Mesendoderm (in vitro differentiated cells): ENCODE results near the gene MT4.
A peak's percentile ranks its signal among the peaks of the same experiment; 100 is the strongest.
"Not testable (repeated sequence)": the region's sequence is repeated elsewhere in the genome, so short reads cannot be mapped to it uniquely, and the experiment has no call there.

ENCODE experiments used
- DNase-seq: peaks from one replicate; pipeline ENCODE4 v3.0.0; 2013
- H2AK5ac ChIP-seq: 2 replicates; pipeline ENCODE4 v1.6.1; 2013; ENCODE audit warnings: low read length, inconsistent platforms
- H2BK120ac ChIP-seq: 2 replicates; pipeline ENCODE4 v1.6.1; 2013; ENCODE audit warnings: low read depth, mild to moderate bottlenecking, low read length, moderate library complexity, mixed read lengths
- H2BK15ac ChIP-seq: replicated peaks from 2 replicates; pipeline ENCODE4 v1.6.1; 2013; ENCODE audit warnings: low read depth, mild to moderate bottlenecking, moderate library complexity
- H2BK5ac ChIP-seq: 2 replicates; pipeline ENCODE4 v1.6.1; 2013; ENCODE audit warnings: low read length, inconsistent platforms
- H3K18ac ChIP-seq: 2 replicates; pipeline ENCODE4 v1.6.1; 2013; ENCODE audit warnings: mild to moderate bottlenecking, low read length, mixed read lengths
- H3K23ac ChIP-seq: one replicate; pipeline ENCODE4 v1.6.1; 2013; ENCODE audit warnings: low read length
- H3K27ac ChIP-seq: 2 replicates; pipeline ENCODE4 v1.5.1; 2013; ENCODE audit warnings: low read depth, mild to moderate bottlenecking, inconsistent platforms, low read length, moderate library complexity
- H3K27me3 ChIP-seq: 2 replicates; pipeline ENCODE4 v1.6.1; 2013; ENCODE audit warnings: low read length, control low read depth, mild to moderate bottlenecking, inconsistent platforms; ENCODE audit not compliant: insufficient read depth, poor library complexity
- H3K36me3 ChIP-seq: 2 replicates; pipeline ENCODE4 v1.6.1; 2013; ENCODE audit warnings: low read length, inconsistent platforms; ENCODE audit not compliant: control insufficient read depth, insufficient read depth
- H3K4ac ChIP-seq: one replicate; pipeline ENCODE4 v1.6.1; 2013; ENCODE audit warnings: low read depth, mild to moderate bottlenecking, low read length, moderate library complexity
- H3K4me1 ChIP-seq: 2 replicates; pipeline ENCODE4 v1.6.1; 2013; ENCODE audit warnings: low read depth, low read length, inconsistent platforms; ENCODE audit not compliant: control insufficient read depth
- H3K4me2 ChIP-seq: 2 replicates; pipeline ENCODE4 v1.6.1; 2013; ENCODE audit warnings: low read length
- H3K4me3 ChIP-seq: 2 replicates; pipeline ENCODE4 v1.5.1; 2013; ENCODE audit warnings: mild to moderate bottlenecking, low read length
- H3K56ac ChIP-seq: one replicate; pipeline ENCODE4 v1.6.1; 2013; ENCODE audit warnings: low read length
- H3K79me1 ChIP-seq: 2 replicates; pipeline ENCODE4 v1.6.1; 2013; ENCODE audit warnings: low read length, inconsistent platforms
- H3K79me2 ChIP-seq: 2 replicates; pipeline ENCODE4 v1.6.1; 2013; ENCODE audit warnings: mild to moderate bottlenecking, low read length; ENCODE audit not compliant: control insufficient read depth, insufficient read depth
- H3K9ac ChIP-seq: 2 replicates; pipeline ENCODE4 v1.6.1; 2013; ENCODE audit warnings: low read length, inconsistent platforms
- H4K5ac ChIP-seq: one replicate; pipeline ENCODE4 v1.6.1; 2013; ENCODE audit warnings: low read length
- H4K8ac ChIP-seq: one replicate; pipeline ENCODE4 v1.6.1; 2013; ENCODE audit warnings: low read depth, mild to moderate bottlenecking, control low read depth, low read length, moderate library complexity
- WGBS: extraction: QIAGEN DNeasy Blood & Tissue Kit; methylation state at CpG from one replicate; pipeline ENCODE4 v1.1.7; 2013; ENCODE audit warnings: low lambda C conversion rate, missing lambda C conversion rate; ENCODE audit not compliant: insufficient coverage; ENCODE audit errors: extremely low coverage; 5-methylcytosine and 5-hydroxymethylcytosine counted together

The MT4 gene

GRCh38 chr16:56577300-56577625, 12.4 kb downstream of the MT4 start:
- Histone ChIP-seq H3K4ac (no peak overlapping the region), H3K4me1 (no peaks in the 10 kb centered on the region), H3K79me1 (no peaks in the 10 kb centered on the region), H4K5ac (no peak overlapping the region), H2BK120ac (no peak overlapping the region), H3K79me2 (no peaks in the 10 kb centered on the region), H3K9ac (no peak overlapping the region), H2BK15ac (no peak overlapping the region), H3K23ac (no peak overlapping the region), H2BK5ac (no peak overlapping the region), H2AK5ac (no peak overlapping the region), H4K8ac (peak overlapping the region; percentile 28), H3K4me2 (no peak overlapping the region), H3K18ac (no peak overlapping the region), H3K56ac (no peak overlapping the region), H3K4me3 (no peak overlapping the region), H3K27me3 (no peaks in the 10 kb centered on the region), H3K36me3 (no peaks in the 10 kb centered on the region), H3K27ac (no peak overlapping the region)
- no peak for DNase-seq
- WGBS, result no CpG with 5 or more reads among the region's 4 CpGs

- no peak overlapping the region for H3K56ac ChIP-seq
- H3K18ac ChIP-seq, result no peak overlapping the region
- H3K27me3 ChIP-seq, result no peaks in the 10 kb centered on the region
- H3K27ac ChIP-seq, result no peak overlapping the region
- H4K8ac ChIP-seq, result no peak overlapping the region
- H3K9ac ChIP-seq, result no peak overlapping the region
- H2AK5ac ChIP-seq, result no peak overlapping the region
- no peak overlapping the region for H3K4me3 ChIP-seq
- H3K36me3 ChIP-seq, result no peaks in the 10 kb centered on the region
- no peak overlapping the region for H2BK15ac ChIP-seq
- H3K4ac ChIP-seq, result no peak overlapping the region
- no peaks in the 10 kb centered on the region for H3K79me2 ChIP-seq
- H3K4me1 ChIP-seq, result no peaks in the 10 kb centered on the region
- H4K5ac ChIP-seq, result no peak overlapping the region
- H3K4me2 ChIP-seq, result no peak overlapping the region
- DNase-seq, result peak; percentile 68
- H3K79me1 ChIP-seq, result no peaks in the 10 kb centered on the region
- no peak overlapping the region for H2BK5ac ChIP-seq
- WGBS, result no CpG with 5 or more reads among the region's 6 CpGs
- H3K23ac ChIP-seq, result no peak overlapping the region
- H2BK120ac ChIP-seq, result no peak overlapping the region
Observed at GRCh38 chr16:56580391-56581048, 15.6 kb downstream of the MT4 start.

DNA sequence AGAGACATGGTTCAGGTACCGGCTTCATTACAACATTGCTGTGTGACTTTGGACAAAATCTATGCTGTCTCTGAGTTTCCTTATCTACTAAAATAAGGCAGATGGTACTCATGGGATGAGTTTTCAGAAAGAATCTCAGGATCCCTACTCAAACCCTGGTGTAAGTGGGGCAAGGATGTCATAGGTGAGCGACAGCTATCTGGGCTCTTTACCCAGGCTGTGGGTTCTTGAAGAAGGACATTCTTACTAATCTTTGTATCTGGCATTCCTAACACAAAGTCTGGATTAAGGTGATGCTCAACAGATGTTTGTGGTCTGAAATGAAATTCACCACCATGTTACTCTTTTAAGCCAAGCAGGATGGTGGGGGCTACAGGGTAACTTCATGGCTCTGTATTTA, 18.0 kb downstream of the MT4 start:
- H3K9ac ChIP-seq, H2BK5ac ChIP-seq, H3K4me2 ChIP-seq, H3K27me3 ChIP-seq, H4K5ac ChIP-seq, H3K79me1 ChIP-seq, H3K27ac ChIP-seq, H2BK120ac ChIP-seq, H3K36me3 ChIP-seq, H4K8ac ChIP-seq, H3K4ac ChIP-seq, H3K4me3 ChIP-seq, DNase-seq, H3K23ac ChIP-seq, H3K79me2 ChIP-seq, H2AK5ac ChIP-seq, H3K56ac ChIP-seq, H3K18ac ChIP-seq, H3K4me1 ChIP-seq, H2BK15ac ChIP-seq: not testable (repeated sequence)
- no CpG with 5 or more reads among the region's 2 CpGs for WGBS

DNA sequence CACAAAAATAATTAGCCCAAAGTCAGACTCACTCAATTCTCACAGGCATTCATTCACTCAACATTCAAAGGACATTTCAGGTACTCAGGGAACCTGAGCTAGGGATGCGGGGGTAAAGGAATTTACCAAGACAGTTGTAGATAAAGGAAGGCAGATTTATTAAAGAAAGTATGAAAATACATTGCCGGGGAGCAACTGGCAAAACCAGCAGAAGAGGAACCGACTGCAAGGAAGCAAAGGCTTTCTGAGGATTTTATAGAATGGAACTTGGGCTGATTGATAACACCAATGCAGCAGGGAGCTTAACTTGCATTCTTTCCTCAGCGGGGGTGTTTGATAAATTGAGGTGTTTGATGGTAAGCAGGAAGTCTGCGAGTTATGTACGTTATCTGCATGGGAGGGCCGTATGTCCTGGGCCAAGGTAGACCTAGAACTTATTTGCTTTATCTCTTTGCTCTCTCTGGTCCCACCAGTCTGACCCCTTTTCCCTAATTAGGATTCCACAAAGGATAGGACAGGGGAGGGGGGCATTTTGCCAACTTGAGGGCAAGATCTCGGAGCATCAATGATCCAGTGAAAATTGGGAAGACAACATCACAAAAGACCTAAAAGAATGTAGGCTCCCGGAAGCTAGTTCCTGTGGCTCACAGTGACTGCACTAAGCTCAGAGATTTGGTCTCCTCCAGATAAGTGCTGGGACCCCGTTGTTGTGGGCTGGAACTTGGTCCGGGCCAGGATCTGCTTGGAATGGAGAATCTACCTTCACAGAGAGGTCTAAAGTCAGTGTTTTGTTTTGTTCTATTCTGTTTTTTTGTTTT, 18.7 kb downstream of the MT4 start:
- no peak overlapping the region for H3K9ac ChIP-seq
- H2BK5ac ChIP-seq, result no peak overlapping the region
- H3K18ac ChIP-seq, result peak overlapping the region; percentile 14
- H3K36me3 ChIP-seq, result no peaks in the 10 kb centered on the region
- H2AK5ac ChIP-seq, result no peak overlapping the region
- no peak overlapping the region for H4K5ac ChIP-seq
- no peak overlapping the region for H4K8ac ChIP-seq
- no peak overlapping the region for H3K23ac ChIP-seq
- no peaks in the 10 kb centered on the region for H3K79me1 ChIP-seq
- no peak overlapping the region for H3K56ac ChIP-seq
- H3K4me2 ChIP-seq, result no peak overlapping the region
- no peaks in the 10 kb centered on the region for H3K79me2 ChIP-seq
- peak overlapping the region; percentile 64 for H3K27ac ChIP-seq
- H3K4me3 ChIP-seq, result no peak overlapping the region
- H2BK120ac ChIP-seq, result no peak overlapping the region
- peaks cover 5% of the 10 kb centered on the region for H3K27me3 ChIP-seq
- peak overlapping the region; percentile 27 for H3K4ac ChIP-seq
- no peaks in the 10 kb centered on the region for H3K4me1 ChIP-seq
- peak; percentile 94 for DNase-seq
- no peak overlapping the region for H2BK15ac ChIP-seq
- no CpG with 5 or more reads among the region's 11 CpGs for WGBS

DNA sequence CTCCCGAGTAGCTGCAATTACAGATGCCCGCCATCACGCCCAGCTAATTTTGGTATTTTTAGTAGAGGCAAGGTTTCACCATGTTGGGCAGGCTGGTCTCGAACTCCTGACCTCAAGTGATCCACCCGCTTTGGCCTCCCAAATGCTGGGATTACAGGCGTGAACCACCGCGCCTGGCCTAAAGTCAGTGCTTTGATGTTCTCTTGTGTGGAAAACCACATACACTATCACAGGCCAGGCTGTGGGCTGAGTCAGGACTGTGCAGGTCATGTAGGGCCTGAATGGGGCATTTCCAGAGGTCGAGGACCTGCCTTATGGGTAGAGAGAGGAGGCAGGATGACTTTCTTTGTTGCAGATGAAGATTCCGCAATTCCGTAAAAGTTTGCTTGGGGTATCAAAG, 19.4 kb downstream of the MT4 start:
- H3K4me1 ChIP-seq, result no peaks in the 10 kb centered on the region
- H3K56ac ChIP-seq, result no peak overlapping the region
- no peak overlapping the region for H3K4me2 ChIP-seq
- peak overlapping the region; percentile 14 for H3K18ac ChIP-seq
- H3K4ac ChIP-seq, result peak overlapping the region; percentile 27
- peak overlapping the region; percentile 64 for H3K27ac ChIP-seq
- no peaks in the 10 kb centered on the region for H3K36me3 ChIP-seq
- H3K23ac ChIP-seq, result no peak overlapping the region
- H3K79me2 ChIP-seq, result no peaks in the 10 kb centered on the region
- H2BK5ac ChIP-seq, result no peak overlapping the region
- no peak for DNase-seq
- H4K8ac ChIP-seq, result no peak overlapping the region
- no peak overlapping the region for H3K9ac ChIP-seq
- H2BK120ac ChIP-seq, result no peak overlapping the region
- H2AK5ac ChIP-seq, result no peak overlapping the region
- no peaks in the 10 kb centered on the region for H3K79me1 ChIP-seq
- H3K27me3 ChIP-seq, result peaks cover 12% of the 10 kb centered on the region
- no peak overlapping the region for H4K5ac ChIP-seq
- no CpG with 5 or more reads among the region's 11 CpGs for WGBS
- H2BK15ac ChIP-seq, result no peak overlapping the region
- no peak overlapping the region for H3K4me3 ChIP-seq
